Hepatocyte (in vitro differentiated cells): ENCODE measurements around the gene BRWD1.

Experiments
- EZH2 ChIP-seq: fragments of 200-600 bp; sonication (generic); IDR thresholded peaks from 2 replicates; pipeline ENCODE4 v1.6.1; 2016; ENCODE audit warnings: antibody characterized with exemption, mild to moderate bottlenecking, borderline replicate concordance
- TF ChIP-seq, protein P1 (sequence below): fragments of 200-600 bp; sonication (generic); IDR thresholded peaks from 2 replicates; pipeline ENCODE4 v1.5.1; 2016; ENCODE audit warnings: antibody characterized with exemption, mild to moderate bottlenecking; ENCODE audit not compliant: poor library complexity

DNA sequence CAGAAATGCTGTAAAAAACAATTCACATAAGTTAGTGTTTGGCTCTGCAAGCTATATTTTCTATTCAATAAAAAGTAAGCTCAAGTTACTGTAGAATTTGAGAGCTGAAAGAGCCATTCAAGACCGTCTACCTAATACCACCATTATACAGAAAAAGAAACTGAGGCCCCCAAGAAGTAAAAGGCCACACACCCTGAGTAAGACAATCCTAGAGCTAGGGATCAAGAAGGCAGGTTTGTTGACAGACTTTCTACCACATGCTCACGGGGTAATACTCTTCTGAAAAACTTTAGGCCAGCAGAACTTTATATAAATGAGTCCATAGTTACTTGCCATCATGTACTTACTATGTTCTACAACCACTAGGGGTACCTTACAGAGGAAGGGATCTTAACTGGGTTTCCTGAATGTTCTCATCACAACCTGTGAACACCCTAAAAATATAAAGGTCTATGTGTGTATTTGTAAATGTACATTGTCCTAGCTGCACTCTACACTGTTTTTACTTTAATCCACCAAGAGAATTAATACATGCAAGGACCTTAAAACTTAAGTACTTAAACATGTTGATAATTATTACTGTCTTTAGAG is 132.9 kb downstream of the BRWD1 start:
- TF ChIP-seq, protein P1, sequence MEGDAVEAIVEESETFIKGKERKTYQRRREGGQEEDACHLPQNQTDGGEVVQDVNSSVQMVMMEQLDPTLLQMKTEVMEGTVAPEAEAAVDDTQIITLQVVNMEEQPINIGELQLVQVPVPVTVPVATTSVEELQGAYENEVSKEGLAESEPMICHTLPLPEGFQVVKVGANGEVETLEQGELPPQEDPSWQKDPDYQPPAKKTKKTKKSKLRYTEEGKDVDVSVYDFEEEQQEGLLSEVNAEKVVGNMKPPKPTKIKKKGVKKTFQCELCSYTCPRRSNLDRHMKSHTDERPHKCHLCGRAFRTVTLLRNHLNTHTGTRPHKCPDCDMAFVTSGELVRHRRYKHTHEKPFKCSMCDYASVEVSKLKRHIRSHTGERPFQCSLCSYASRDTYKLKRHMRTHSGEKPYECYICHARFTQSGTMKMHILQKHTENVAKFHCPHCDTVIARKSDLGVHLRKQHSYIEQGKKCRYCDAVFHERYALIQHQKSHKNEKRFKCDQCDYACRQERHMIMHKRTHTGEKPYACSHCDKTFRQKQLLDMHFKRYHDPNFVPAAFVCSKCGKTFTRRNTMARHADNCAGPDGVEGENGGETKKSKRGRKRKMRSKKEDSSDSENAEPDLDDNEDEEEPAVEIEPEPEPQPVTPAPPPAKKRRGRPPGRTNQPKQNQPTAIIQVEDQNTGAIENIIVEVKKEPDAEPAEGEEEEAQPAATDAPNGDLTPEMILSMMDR: no peak
- TF ChIP-seq EZH2: no peak
